Mammary epithelial cell (primary cell): ENCODE measurements around the gene ZBTB45.

Experiments
- CTCF ChIP-seq, 2 donors: IDR thresholded peaks in 1 of 2; conservative IDR thresholded peaks in 1 of 2; 2 replicates each; pipeline ENCODE4 v1.5.1; 2011 to 2012; ENCODE audit warnings: inconsistent platforms in 2 of 2, low read length in 2 of 2, mild to moderate bottlenecking in 2 of 2, control low read depth in 1 of 2, low read depth in 1 of 2; ENCODE audit not compliant: insufficient read depth in 1 of 2; ENCODE audit errors: extremely low read depth in 1 of 2
- EZH2 ChIP-seq: IDR thresholded peaks from 2 replicates; pipeline ENCODE4 v1.6.1; 2012; ENCODE audit warnings: low read length, inconsistent platforms, borderline replicate concordance

DNA sequence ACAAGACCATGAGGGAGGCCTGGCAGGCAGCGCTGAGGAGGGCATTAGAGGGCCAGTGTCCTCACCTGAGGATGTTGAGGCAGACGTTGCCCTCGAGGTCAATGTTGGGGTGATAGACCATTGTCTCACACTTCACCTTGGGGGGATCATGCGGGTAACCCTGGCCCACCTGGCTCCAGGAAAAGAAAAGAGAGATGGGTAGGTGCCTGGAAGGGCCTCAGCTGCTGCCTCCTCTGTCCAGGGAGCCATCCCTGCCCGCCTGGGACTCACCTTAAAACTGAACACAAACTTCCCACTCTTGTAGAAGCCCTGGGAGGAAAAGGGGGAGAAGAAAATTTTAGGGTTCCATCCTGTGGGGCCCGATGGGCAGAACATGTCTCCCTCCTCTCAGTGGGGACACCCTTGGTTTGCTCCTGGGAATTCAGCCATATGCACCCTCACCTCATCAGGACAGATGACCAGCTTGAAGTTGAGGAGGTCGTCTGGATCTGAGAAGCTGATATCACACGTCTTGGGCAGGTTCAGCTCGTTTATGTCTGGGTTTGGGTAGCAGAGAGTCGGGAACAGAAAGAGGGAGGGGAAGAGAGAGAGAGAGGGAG is 37.1 kb upstream of the ZBTB45 start:
- TF ChIP-seq CTCF (conservative IDR thresholded peaks at IDR 0.05 in 1 of 2, IDR thresholded peaks at IDR 0.05 in 1 of 2; ENCODE audit: extremely low read depth in 1 of 2, insufficient read depth in 1 of 2, low read depth in 1 of 2, low read length in 2 of 2) = no peak
- no peak for TF ChIP-seq EZH2
